BLaER1 treated with 17β-estradiol and CSF1 and Interleukin-3, amounts not matched to agents 10 nM and 100 nM (cell line): Measurements from ENCODE around the gene SSH2.

Experiments
- H3K27ac ChIP-seq, 11 experiments: shearing (Covaris generic); formaldehyde crosslinking; 2 replicates each; pipeline ENCODE4 v1.8.1; 2022
- H3K27me3 ChIP-seq, 11 experiments: shearing (Covaris generic); formaldehyde crosslinking; 2 replicates each; pipeline ENCODE4 v1.8.1; 2022
- H3K36me3 ChIP-seq, 11 experiments: shearing (Covaris generic); formaldehyde crosslinking; 2 replicates each; pipeline ENCODE4 v1.8.1; 2022
- H3K4me1 ChIP-seq, 10 experiments: shearing (Covaris generic); formaldehyde crosslinking; 2 replicates each; pipeline ENCODE4 v1.8.1; 2022
- H3K4me2 ChIP-seq, 11 experiments: shearing (Covaris generic); formaldehyde crosslinking; 2 replicates each; pipeline ENCODE4 v1.8.1; 2022
- H3K4me3 ChIP-seq, 10 experiments: shearing (Covaris generic); formaldehyde crosslinking; 2 replicates each; pipeline ENCODE4 v1.8.1; 2022
- H3K9ac ChIP-seq, 11 experiments: shearing (Covaris generic); formaldehyde crosslinking; 2 replicates each; pipeline ENCODE4 v1.8.1; 2022
- H3K9me3 ChIP-seq, 11 experiments: shearing (Covaris generic); formaldehyde crosslinking; replicated peaks in 1 of 11; 2 replicates each; pipeline ENCODE4 v1.8.1; 2022
- H4K20me1 ChIP-seq, 11 experiments: shearing (Covaris generic); formaldehyde crosslinking; 2 replicates each; pipeline ENCODE4 v1.8.1; 2022
- Cebpa-rat ChIP-seq, 11 experiments: shearing (Covaris generic); IDR thresholded peaks; 2 replicates each; pipeline ENCODE4 v1.8.1; 2022

Gene SSH2

DNA sequence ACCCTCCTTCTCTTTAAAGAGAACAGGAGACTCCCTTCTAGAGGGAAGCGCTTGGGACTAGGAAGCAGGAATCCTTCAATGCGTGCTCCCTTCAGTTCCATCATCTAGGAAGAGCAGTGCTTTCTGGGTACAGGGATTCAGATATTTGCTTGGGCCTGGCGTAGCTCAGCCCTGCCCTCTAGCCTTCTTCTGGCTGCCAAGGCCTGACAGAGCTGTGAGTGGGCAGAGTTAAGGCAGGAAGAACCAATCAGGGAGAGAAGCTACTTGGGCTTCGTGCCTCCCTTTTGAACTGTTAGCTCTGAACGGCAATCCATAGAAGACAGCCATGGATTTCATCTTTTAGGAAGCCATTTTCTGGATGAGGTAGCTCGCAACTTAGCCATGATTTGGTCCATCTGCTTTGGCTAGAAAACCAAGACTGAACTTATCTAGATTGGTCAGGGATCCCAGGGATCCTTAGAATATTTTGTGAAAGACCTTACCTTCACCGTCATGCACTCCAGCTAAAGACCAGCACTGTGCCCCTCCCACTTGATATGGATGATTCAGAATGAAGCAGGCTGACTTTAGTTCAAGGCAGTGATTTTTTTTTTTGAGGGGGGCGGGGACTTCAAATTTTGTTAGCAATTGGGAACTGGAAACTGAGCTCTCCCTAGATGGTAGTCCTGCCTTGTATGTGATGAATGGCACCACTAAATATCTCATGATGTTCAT is 304.8 kb downstream of the SSH2 start:
- Histone ChIP-seq H3K9me3 (no peaks in the 10 kb centered on the region), H4K20me1 (peaks cover 8 to 82% (median 53%) of the 10 kb centered on the region in 11 experiments; a peak in 20 of 22 replicates), H3K4me1 (peaks cover 37 to 86% (median 60%) of the 10 kb centered on the region in 10 experiments), H3K4me3 (no peak overlapping the region), H3K4me2 (peak overlapping the region in 1 of 11 experiments; percentile 4; a peak in 1 of 22 replicates), H3K9ac (no peak overlapping the region), H3K27ac (no peak overlapping the region), H3K27me3 (no peaks in the 10 kb centered on the region), H3K36me3 (peaks cover 16 to 50% (median 40%) of the 10 kb centered on the region in 11 experiments)
- TF ChIP-seq Cebpa-rat (IDR thresholded peaks at IDR 0.05) = no peak

DNA sequence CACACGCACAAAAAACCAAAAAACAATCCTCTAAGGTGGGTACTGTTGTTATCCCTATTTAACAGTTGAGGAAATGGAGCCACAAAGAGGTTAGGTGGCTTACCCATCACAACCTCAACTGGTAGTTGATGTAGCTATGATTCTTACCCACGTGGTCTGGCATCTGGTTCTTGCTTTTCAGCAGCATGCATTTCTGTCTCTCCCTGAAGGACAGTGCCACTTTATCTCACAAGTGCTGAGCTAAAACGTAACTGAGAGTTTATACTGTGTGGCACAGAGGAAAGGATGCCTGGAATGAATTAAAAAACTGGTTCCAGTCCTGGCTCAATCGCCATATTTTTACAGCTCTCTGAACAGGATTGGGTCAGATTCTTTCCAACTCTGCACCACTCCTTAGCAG is 305.4 kb downstream of the SSH2 start:
- peak overlapping the region in 3 of 11 experiments; percentile 2 to 98 (median 4); a peak in 3 of 22 replicates for H3K4me2 ChIP-seq
- no peak overlapping the region; a peak in 1 of 22 replicates for H3K27ac ChIP-seq
- no peak overlapping the region for H3K9ac ChIP-seq

DNA sequence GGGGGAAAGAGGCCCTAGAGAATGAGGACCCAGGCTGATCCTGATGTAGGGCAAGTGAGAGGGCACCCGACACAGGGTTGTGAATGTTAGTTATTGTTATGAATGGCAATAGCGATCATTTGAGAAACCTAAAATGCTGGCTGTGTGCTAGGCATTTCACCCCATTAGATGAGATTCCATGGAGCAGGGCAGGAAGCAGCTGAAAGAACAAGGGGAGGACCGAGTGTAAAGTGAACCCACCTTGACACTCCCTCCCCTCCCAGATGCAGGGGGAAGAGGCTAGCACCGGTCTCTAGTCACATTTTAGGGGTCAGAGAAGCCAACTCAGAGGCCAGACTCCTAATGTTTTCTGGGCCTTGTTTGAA is 306.8 kb downstream of the SSH2 start:
- H3K4me3 ChIP-seq = peak overlapping the region; percentile 71 to 85 (median 79)
- peak overlapping the region; percentile 65 to 88 (median 81); a peak in 21 of 22 replicates for H3K9ac ChIP-seq
- H3K4me1 ChIP-seq = peaks cover 54 to 87% (median 68%) of the 10 kb centered on the region in 10 experiments
- peaks cover under 1 to 31% (median 21%) of the 10 kb centered on the region in 11 experiments; a peak in 18 of 22 replicates for H3K36me3 ChIP-seq
- H3K27ac ChIP-seq = peak overlapping the region in 9 of 11 experiments; percentile 8 to 81 (median 75); a peak in 17 of 22 replicates
- peak overlapping the region; percentile 93 to 98 (median 96) for H3K4me2 ChIP-seq
- H3K27me3 ChIP-seq = no peaks in the 10 kb centered on the region
- peaks cover 8 to 63% (median 34%) of the 10 kb centered on the region in 11 experiments; a peak in 20 of 22 replicates for H4K20me1 ChIP-seq
- no peaks in the 10 kb centered on the region for H3K9me3 ChIP-seq
- no peak for TF ChIP-seq Cebpa-rat (IDR thresholded peaks at IDR 0.05)

More for the DNA sequence above, 305.4 kb downstream of the SSH2 start:
- no peaks in the 10 kb centered on the region for H3K27me3 ChIP-seq
- H3K9me3 ChIP-seq = no peaks in the 10 kb centered on the region
- peaks cover 43 to 86% (median 58%) of the 10 kb centered on the region in 10 experiments for H3K4me1 ChIP-seq
- peaks cover 8 to 76% (median 47%) of the 10 kb centered on the region in 11 experiments; a peak in 20 of 22 replicates for H4K20me1 ChIP-seq
- no peak for TF ChIP-seq Cebpa-rat (IDR thresholded peaks at IDR 0.05)
- H3K4me3 ChIP-seq = no peak overlapping the region
- H3K36me3 ChIP-seq = peaks cover 10 to 44% (median 34%) of the 10 kb centered on the region in 11 experiments

DNA sequence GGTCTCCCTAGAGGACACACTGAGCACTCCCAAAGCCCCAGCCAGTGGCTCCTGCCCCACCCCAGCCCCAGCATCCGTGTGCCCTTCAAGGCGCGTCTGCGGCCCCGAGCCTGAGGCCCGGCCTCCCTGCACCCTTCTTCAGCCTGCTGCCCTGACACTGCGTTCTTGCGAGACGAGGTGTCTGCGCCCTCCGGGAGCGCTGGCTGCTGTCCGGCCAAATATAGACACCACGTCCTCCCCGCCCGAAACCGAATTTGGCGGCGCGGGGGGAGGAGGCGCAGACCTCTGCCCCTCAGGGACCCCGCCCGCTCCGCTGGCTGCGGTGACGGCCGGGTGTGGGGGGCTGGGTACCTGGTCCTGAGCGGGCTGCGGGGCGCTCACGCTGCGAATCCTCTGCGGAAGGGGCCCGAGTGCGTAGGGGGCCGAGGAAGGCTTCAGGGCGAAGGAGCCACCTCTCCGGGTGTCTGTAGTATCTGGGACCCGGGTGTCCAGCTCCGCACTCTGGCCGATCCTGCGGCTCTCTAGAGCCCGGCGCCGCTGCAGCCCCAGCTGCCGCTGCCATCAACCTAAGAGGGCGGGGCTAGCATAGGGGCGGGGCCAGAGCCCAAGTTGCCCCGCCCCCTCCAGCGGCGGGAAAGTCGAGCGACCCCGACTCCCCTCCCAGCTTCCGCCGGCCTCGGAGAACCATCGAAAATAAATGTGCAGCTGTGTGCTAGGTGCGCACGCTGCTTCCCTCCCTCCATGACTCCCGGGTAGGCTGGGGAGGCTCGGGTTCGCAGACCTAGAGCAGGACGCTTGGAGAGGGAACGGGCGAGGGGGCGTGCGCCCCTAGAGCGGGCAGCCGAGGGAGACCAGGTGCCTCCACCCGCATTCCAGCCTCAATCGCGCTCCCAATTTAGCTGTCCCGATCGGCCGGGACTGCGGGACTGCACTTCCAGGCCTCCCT is 307.4 kb downstream of the SSH2 start, which contains the start of gene CORO6:
Gene CORO6 (minus strand): TSS at position 576 of the 946 bp plus-strand sequence. CDS start 1,491 bp downstream, outside the sequence.
- Histone ChIP-seq H3K27me3 (peaks cover 0 to 1% (median under 1%) of the 10 kb centered on the region in 11 experiments; a peak in 8 of 22 replicates), H3K4me3 (peak within 1 kb of the TSS; percentile 71 to 85 (median 79)), H4K20me1 (peaks cover 8 to 57% (median 27%) of the 10 kb centered on the region in 11 experiments; a peak in 20 of 22 replicates), H3K9ac (peak within 1 kb of the TSS; percentile 65 to 88 (median 81); a peak in 21 of 22 replicates), H3K4me2 (peak within 1 kb of the TSS; percentile 93 to 98 (median 96)), H3K27ac (peak within 1 kb of the TSS in 9 of 11 experiments; percentile 59 to 81 (median 75); a peak in 18 of 22 replicates), H3K9me3 (no peaks in the 10 kb centered on the region), H3K36me3 (peaks cover 0 to 25% (median 18%) of the 10 kb centered on the region in 11 experiments; a peak in 18 of 22 replicates), H3K4me1 (peaks cover 51 to 89% (median 72%) of the 10 kb centered on the region in 10 experiments)
- no peak for TF ChIP-seq Cebpa-rat (IDR thresholded peaks at IDR 0.05)

DNA sequence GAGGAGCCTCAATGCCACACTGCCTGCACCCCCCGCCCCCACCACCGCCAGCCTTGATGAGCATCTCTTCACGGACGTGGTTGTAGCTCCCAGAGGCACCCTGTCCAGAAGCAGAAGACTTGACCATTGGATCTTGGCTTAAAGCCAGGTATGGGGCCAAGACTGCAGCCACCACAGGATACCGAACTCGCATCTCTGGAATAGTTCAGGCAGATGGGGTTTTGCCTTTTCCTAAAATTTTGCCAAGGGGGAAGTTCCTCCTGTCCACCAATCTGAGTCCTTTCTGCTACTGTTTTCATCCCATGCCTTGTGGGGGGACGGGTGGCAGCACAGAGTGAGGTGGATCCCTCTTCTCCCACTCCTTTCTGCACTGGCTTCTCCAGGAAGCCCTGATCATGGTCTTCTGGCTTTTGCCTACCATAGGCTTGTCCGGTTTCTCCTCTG is 308.3 kb downstream of the SSH2 start:
- Histone ChIP-seq H3K4me2 (peak overlapping the region; percentile 93 to 98 (median 96)), H3K9me3 (no peaks in the 10 kb centered on the region), H3K27ac (peak overlapping the region in 7 of 11 experiments; percentile 72 to 81 (median 75); a peak in 12 of 22 replicates), H3K27me3 (peaks cover 2 to 9% (median 9%) of the 10 kb centered on the region in 11 experiments), H3K9ac (peak overlapping the region; percentile 65 to 88 (median 81); a peak in 18 of 22 replicates), H3K4me1 (peaks cover 50 to 89% (median 77%) of the 10 kb centered on the region in 10 experiments), H4K20me1 (peaks cover 4 to 50% (median 23%) of the 10 kb centered on the region in 11 experiments; a peak in 21 of 22 replicates), H3K4me3 (peak overlapping the region; percentile 71 to 85 (median 79)), H3K36me3 (peaks cover 0 to 16% (median 13%) of the 10 kb centered on the region in 11 experiments; a peak in 18 of 22 replicates)
- TF ChIP-seq Cebpa-rat (IDR thresholded peaks at IDR 0.05) = no peak

DNA sequence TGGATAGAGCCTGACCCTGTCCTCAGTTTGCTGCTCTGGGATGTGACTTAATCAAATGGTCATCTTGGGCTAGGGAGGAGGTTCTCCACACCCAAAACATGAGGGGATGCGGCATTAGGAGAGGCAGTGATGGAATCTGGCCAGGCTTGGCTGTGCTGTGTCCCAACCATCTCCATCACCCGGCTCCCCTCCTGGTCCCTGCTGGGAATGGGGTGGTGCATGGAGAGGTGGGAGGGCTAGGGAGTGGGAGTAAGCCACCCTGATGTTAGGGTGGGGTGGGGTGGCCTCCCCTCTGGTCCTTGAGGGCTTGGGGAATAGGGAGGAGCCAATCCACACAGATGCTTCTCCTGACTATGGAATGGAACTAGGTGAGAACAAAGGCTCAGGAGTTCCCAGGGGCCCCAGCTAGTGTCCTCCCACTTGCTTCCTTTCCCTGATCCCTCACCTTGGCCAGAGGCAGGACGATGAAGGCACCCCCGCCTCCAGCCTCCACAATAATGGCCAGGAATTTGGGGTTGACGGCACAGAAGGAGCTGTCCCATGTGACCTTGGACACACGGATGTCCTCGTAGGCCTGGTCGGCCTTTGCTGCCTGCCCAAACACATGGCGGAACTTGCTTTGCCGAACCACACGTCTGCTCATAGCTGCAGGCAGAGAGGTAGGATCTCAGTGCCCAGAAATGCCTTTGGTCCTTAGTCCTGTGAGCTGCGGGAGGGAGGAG is 309.1 kb downstream of the SSH2 start:
- Histone ChIP-seq H3K9ac (peak overlapping the region in 4 of 11 experiments; percentile 84 to 88 (median 86); a peak in 4 of 22 replicates), H3K4me2 (peak overlapping the region in 9 of 11 experiments; percentile 93 to 98 (median 96); a peak in 18 of 22 replicates)

DNA sequence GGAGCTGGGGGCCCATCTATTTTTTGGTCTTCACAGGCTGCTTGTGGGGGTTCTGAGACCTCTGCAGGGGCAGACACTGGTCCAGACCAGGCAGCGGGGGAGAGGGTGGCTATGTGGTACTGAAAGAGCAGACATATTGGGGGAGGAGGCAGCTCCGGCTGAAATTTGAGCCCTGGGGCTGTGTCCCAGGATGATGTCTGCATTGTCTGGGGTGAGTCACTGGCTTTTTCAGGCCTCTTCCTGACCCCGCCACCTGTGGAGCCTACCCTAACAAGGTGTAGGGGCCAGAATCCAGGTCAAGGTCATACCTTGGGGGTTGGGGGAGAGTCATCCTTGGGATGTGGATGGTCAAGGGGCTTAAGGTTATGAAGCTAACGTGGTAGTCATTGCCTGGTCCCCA is 309.8 kb downstream of the SSH2 start:
- no peaks in the 10 kb centered on the region for H3K9me3 ChIP-seq
- TF ChIP-seq Cebpa-rat (IDR thresholded peaks at IDR 0.05) = no peak
- H3K4me2 ChIP-seq = peak overlapping the region in 9 of 11 experiments; percentile 93 to 98 (median 96); a peak in 14 of 22 replicates
- H3K4me1 ChIP-seq = peaks cover 56 to 97% (median 89%) of the 10 kb centered on the region in 10 experiments
- 0 out of 22 replicates have a peak overlapping the region, but pooled peaks of 1 of the 11 experiments have one; percentile 37 for H3K9ac ChIP-seq
- peaks cover 13 to 25% (median 22%) of the 10 kb centered on the region in 11 experiments for H3K27me3 ChIP-seq
- no peak overlapping the region for H3K4me3 ChIP-seq
- no peak overlapping the region for H3K27ac ChIP-seq
- peaks cover 0 to 1% (median 0%) of the 10 kb centered on the region in 11 experiments; a peak in 4 of 22 replicates for H3K36me3 ChIP-seq
- H4K20me1 ChIP-seq = peaks cover 4 to 46% (median 25%) of the 10 kb centered on the region in 11 experiments; a peak in 19 of 22 replicates

More for the DNA sequence above, 309.1 kb downstream of the SSH2 start:
- peaks cover 7 to 50% (median 28%) of the 10 kb centered on the region in 11 experiments; a peak in 19 of 22 replicates for H4K20me1 ChIP-seq
- peaks cover 0 to 8% (median 5%) of the 10 kb centered on the region in 11 experiments; a peak in 10 of 22 replicates for H3K36me3 ChIP-seq
- peaks cover 10 to 18% (median 17%) of the 10 kb centered on the region in 11 experiments for H3K27me3 ChIP-seq
- no peak for TF ChIP-seq Cebpa-rat (IDR thresholded peaks at IDR 0.05)
- H3K27ac ChIP-seq = peak overlapping the region in 1 of 11 experiments; percentile 6; a peak in 2 of 22 replicates
- no peaks in the 10 kb centered on the region for H3K9me3 ChIP-seq
- H3K4me1 ChIP-seq = peaks cover 52 to 95% (median 86%) of the 10 kb centered on the region in 10 experiments
- peak overlapping the region in 2 of 10 experiments; percentile 71 to 77; a peak in 2 of 20 replicates for H3K4me3 ChIP-seq
